ENCODE results near the gene PGLYRP2. TPM values are rescaled to one million over a fixed set of nuclear protein-coding genes. Genes with fewer than 3 reads are reported as not detected.
A peak's percentile ranks its signal among the peaks of the same experiment; 100 is the strongest.

The PGLYRP2 gene
- total and polyA plus RNA-seq, 2 of the 13 experiments (the other 11 are each of a cell fraction or from before 2014, with no cell fraction given), result 0.04 to 1.0 TPM

- peak; percentile 32 for FAIRE-seq
- in situ Hi-C loops (cut with HindIII; ENCODE audit: extremely low pct_ligation_motif_present, low pct_unique_long_range_greater_than_20kb), result no loop called here
- CTCF ChIA-PET (ENCODE audit: low intra/inter-chr PET ratio, low total read pairs), result no interaction called here
- no peak overlapping the region for H2AFZ ChIP-seq (ENCODE audit: low read length)
- no peak overlapping the region for H3K27ac ChIP-seq (ENCODE audit: extremely low read length, insufficient read depth, low read length)
- no peaks in the 10 kb centered on the region for H3K9me3 ChIP-seq (ENCODE audit: low read length)
- no peak for DNase-seq (ENCODE audit: low spot score)
- no peak for ATAC-seq
- POLR2A ChIA-PET, result no interaction called here
- intact Hi-C loops (cut with micrococcal nuclease; ENCODE audit: unreplicated experiment), result no loop called here
- H3K4me3 ChIP-seq (replicated peaks in 1 of 3; ENCODE audit: insufficient read depth in 1 of 3, low read depth in 2 of 3, low read length in 3 of 3), result no peak overlapping the region
- BruUV-seq (replicated peaks), result no TSS peak
- H3K9ac ChIP-seq (ENCODE audit: insufficient read depth, low read depth, low read length), result no peak overlapping the region
- H4K20me1 ChIP-seq (ENCODE audit: insufficient read depth, low read length), result no peaks in the 10 kb centered on the region
- no peaks in the 10 kb centered on the region for H3K79me2 ChIP-seq (ENCODE audit: insufficient read depth, low read length)
- peak overlapping the region; percentile 12; the same call in 1 of the 2 replicates for H3K4me2 ChIP-seq (ENCODE audit: low read depth, low read length)
- 30% methylated on average over 11 of the region's 13 CpGs for WGBS (ENCODE audit: low lambda C conversion rate)
- no peaks in the 10 kb centered on the region for H3K36me3 ChIP-seq (replicated peaks in 1 of 2; ENCODE audit: control insufficient read depth in 1 of 2, insufficient read depth in 2 of 2, low read length in 2 of 2)
- H3K4me1 ChIP-seq (ENCODE audit: insufficient read depth, low read length), result peaks cover 13% of the 10 kb centered on the region
- H3K27me3 ChIP-seq (ENCODE audit: control insufficient read depth in 1 of 2, insufficient read depth in 2 of 2, low read length in 2 of 2), result no peaks in the 10 kb centered on the region
- TF ChIP-seq ISL2 (CRISPR knock-in tag; IDR thresholded peaks at IDR 0.05), result no peak
- no peak for TF ChIP-seq BRD4 (CRISPR knock-in tag; IDR thresholded peaks at IDR 0.05)
- TF ChIP-seq ATF2 (CRISPR knock-in tag; IDR thresholded peaks at IDR 0.05), result no peak
- no peak for TF ChIP-seq MBNL3 (CRISPR knock-in tag; conservative IDR thresholded peaks at IDR 0.05)
- TF ChIP-seq SAP130 (CRISPR knock-in tag; IDR thresholded peaks at IDR 0.05; ENCODE audit: low read depth), result 0 out of 2 replicates have a peak, but pooled peaks have one; percentile 14
- no peak for TF ChIP-seq NKX3-1 (CRISPR knock-in tag; IDR thresholded peaks at IDR 0.05)
- TF ChIP-seq MTA3 (CRISPR knock-in tag; IDR thresholded peaks at IDR 0.05), result no peak
- no peak for TF ChIP-seq NBN (conservative IDR thresholded peaks at IDR 0.05)
- TF ChIP-seq CBX2 (IDR thresholded peaks at IDR 0.05; ENCODE audit: low read depth, low read length), result no peak
- TF ChIP-seq CBX2 (CRISPR knock-in tag; IDR thresholded peaks at IDR 0.05; ENCODE audit: low read depth), result no peak
- no peak for TF ChIP-seq FOXA1 (IDR thresholded peaks at IDR 0.05)
- TF ChIP-seq FOXA1 (CRISPR knock-in tag; IDR thresholded peaks at IDR 0.05), result no peak
- TF ChIP-seq ELF3 (CRISPR knock-in tag; IDR thresholded peaks at IDR 0.05), result 0 out of 2 replicates have a peak, but pooled peaks have one; percentile 13
- TF ChIP-seq PHB2 (IDR thresholded peaks at IDR 0.05; ENCODE audit: partially characterized antibody), result no peak
- no peak for TF ChIP-seq FOXM1 (CRISPR knock-in tag; IDR thresholded peaks at IDR 0.05)
- no peak for TF ChIP-seq ZBTB42 (CRISPR knock-in tag; IDR thresholded peaks at IDR 0.05)
- no peak for TF ChIP-seq ZBED4 (CRISPR knock-in tag; IDR thresholded peaks at IDR 0.05; ENCODE audit: borderline replicate concordance)
- TF ChIP-seq HDAC6 (IDR thresholded peaks at IDR 0.05; ENCODE audit: low read depth, low read length), result no peak
- TF ChIP-seq ZNF691 (CRISPR knock-in tag; IDR thresholded peaks at IDR 0.05; ENCODE audit: borderline replicate concordance, low read depth), result peak; percentile 75; the same call in 1 of the 2 replicates
- no peak for TF ChIP-seq PREB (CRISPR knock-in tag; IDR thresholded peaks at IDR 0.05)
- TF ChIP-seq JUN (CRISPR knock-in tag; IDR thresholded peaks at IDR 0.05), result no peak
Measured at GRCh38 chr19:15488489-15489226, 9.4 kb upstream of the PGLYRP2 start.
